Neutrophil (primary cell): Measurements from ENCODE around the gene AQR.
A peak's percentile ranks its signal among the peaks of the same experiment; 100 is the strongest.

ENCODE experiments used
- H3K27ac ChIP-seq: fragments of 200-600 bp; sonication (generic); 2 replicates; pipeline ENCODE4 v1.5.1; 2016; ENCODE audit warnings: mild to moderate bottlenecking, moderate library complexity
- H3K27me3 ChIP-seq: fragments of 200-600 bp; sonication (generic); 2 replicates; pipeline ENCODE4 v1.6.0; 2016; ENCODE audit warnings: mild to moderate bottlenecking
- H3K36me3 ChIP-seq: fragments of 200-600 bp; sonication (generic); 2 replicates; pipeline ENCODE4 v1.5.1; 2017
- H3K4me1 ChIP-seq, 2 experiments: fragments of 200-600 bp in 1 of 2; sonication (generic) in 1 of 2; 1 replicate in 1 of 2; 2 replicates in 1 of 2; pipeline versions ENCODE4 v1.5.1 to v1.6.1; 2013 to 2016; ENCODE audit warnings: low read depth in 1 of 2, low read length in 1 of 2, mild to moderate bottlenecking in 1 of 2, moderate library complexity in 1 of 2; ENCODE audit not compliant: control insufficient read depth in 1 of 2, insufficient read depth in 1 of 2
- H3K4me3 ChIP-seq, 2 experiments: fragments of 200-600 bp in 1 of 2; sonication (generic) in 1 of 2; 1 replicate in 1 of 2; 2 replicates in 1 of 2; pipeline ENCODE4 v1.5.1; 2013 to 2016; ENCODE audit warnings: low read depth in 1 of 2, low read length in 1 of 2, mild to moderate bottlenecking in 1 of 2, moderate library complexity in 1 of 2
- H3K9me3 ChIP-seq: fragments of 200-600 bp; sonication (generic); 2 replicates; pipeline ENCODE4 v1.5.1; 2016
- CTCF ChIP-seq: fragments of 200-600 bp; sonication (generic); IDR thresholded peaks from 2 replicates; pipeline ENCODE4 v1.5.1; 2016; ENCODE audit warnings: antibody characterized with exemption

Gene AQR

DNA sequence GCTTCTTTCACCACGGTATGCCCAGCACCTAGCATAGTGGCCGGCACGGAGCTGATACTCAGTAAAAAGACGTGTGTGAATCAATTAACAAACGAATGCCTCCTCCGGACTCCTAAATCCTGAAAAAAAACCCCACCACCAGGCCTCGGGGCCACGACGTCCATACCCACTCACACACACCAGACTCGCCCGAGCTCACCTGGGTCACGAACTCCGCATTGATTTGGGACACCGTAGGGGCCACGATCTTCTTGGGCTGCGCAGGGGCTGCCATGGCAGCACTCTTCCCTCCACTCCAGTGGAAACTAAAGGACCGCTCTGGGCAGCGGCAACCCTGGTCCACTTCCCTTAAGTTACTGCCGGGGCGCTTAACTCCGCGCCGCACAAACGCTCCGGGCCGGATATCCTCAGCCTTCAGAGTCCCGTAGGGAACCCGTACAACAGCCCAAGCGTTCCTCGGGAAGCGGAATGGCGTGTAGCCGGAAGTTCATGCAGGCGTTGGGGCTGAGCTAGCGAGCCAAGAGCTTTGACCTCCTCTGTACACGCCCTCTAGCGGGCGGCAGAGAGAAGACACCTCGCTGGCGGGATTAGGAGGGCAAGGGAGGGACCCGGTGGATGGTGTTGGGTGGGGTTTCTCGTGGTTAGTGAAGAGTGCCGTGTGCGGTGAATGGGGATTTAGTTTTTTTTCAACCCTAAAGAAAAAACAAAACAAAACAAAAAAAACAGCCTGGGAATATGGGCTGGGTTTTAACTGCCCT is at the start of gene AQR:
Gene AQR, minus strand, starts transcription at position 403 of the 758 bp plus-strand sequence. Its CDS starts 129 bp downstream, at position 274.
- Histone ChIP-seq H3K27ac (peak within 1 kb of the TSS; percentile 84), H3K4me3 (peak within 1 kb of the TSS; percentile 73 to 81), H3K36me3 (no peaks in the 10 kb centered on the region), H3K9me3 (no peaks in the 10 kb centered on the region), H3K27me3 (no peaks in the 10 kb centered on the region), H3K4me1 (peaks cover 27 to 29% of the 10 kb centered on the region in 2 experiments)
- peak; percentile 93 for TF ChIP-seq CTCF

DNA sequence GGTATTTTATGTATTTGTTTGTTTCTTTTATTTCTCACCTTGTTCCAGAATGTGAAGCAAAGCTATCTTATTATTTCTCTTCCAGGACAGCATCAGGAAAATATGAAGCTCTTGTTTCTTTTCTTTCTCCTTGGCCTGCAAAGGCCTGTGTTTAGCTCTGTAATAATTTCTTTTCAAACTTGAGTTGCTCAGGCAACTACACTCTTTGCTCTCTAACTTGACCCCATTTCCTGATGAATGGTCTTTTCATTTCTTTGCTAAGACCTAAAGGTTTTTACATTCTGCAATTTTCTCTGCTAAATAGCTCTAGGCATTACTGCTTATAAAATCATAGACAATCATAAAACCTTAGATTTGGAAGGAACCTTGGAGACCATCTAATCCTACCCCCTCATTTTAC is 44.7 kb upstream of the AQR start:
- TF ChIP-seq CTCF = no peak

DNA sequence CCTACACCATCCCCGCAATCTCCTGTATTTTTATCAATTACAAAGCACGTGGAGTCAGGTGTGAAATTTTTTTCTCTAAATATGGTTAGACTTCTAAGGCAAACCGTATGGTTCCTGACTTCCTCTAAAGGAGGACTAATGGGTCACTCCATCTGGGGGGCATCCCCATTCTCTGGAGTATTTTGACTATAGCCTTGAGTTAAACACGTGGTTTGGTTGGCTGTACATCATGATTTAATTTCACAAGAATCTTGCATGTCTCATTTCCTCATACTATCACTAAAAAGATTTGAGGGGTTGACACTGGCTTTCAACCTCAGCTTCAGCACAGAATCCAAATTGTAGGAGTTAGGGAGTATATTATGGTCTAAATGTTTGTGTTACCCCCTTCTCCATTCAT is 43.8 kb upstream of the AQR start:
- TF ChIP-seq CTCF = no peak
- no peaks in the 10 kb centered on the region for H3K9me3 ChIP-seq
- H3K27me3 ChIP-seq = no peaks in the 10 kb centered on the region
- H3K27ac ChIP-seq = no peak overlapping the region
- no peaks in the 10 kb centered on the region for H3K4me1 ChIP-seq
- no peak overlapping the region for H3K4me3 ChIP-seq
- no peaks in the 10 kb centered on the region for H3K36me3 ChIP-seq

More for the DNA sequence above, 44.7 kb upstream of the AQR start:
- Histone ChIP-seq H3K9me3 (no peaks in the 10 kb centered on the region), H3K4me1 (peaks cover 3 to 5% of the 10 kb centered on the region in 2 experiments), H3K27ac (no peak overlapping the region), H3K36me3 (no peaks in the 10 kb centered on the region), H3K4me3 (no peak overlapping the region), H3K27me3 (no peaks in the 10 kb centered on the region)

DNA sequence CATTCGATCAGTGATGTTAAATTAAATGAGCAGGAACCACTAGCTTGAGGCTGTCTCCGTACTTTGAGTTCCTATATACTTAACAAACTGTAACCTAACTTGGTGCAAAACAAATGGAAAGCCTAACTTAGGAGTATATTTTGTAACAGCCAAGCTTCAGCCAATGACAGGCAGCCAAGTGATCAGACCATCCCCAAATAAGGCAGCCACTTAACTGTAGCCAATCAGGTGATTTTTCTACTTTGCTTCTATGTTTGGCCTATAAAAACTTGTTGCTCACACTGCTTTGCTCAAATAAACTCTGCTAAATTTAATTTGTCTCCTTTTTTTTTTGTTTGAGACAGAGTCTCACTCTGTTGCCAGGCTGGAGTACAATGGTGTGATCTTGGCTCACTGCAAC is 37.9 kb upstream of the AQR start:
- TF ChIP-seq CTCF = no peak
- H3K27me3 ChIP-seq = no peaks in the 10 kb centered on the region
- no peaks in the 10 kb centered on the region for H3K9me3 ChIP-seq
- H3K4me3 ChIP-seq = no peak overlapping the region
- no peaks in the 10 kb centered on the region for H3K36me3 ChIP-seq
- no peaks in the 10 kb centered on the region for H3K4me1 ChIP-seq
- no peak overlapping the region for H3K27ac ChIP-seq

- no peaks in the 10 kb centered on the region for H3K36me3 ChIP-seq
- no peak overlapping the region for H3K27ac ChIP-seq
- H3K4me3 ChIP-seq = no peak overlapping the region
- peaks cover 12 to 14% of the 10 kb centered on the region in 2 experiments for H3K4me1 ChIP-seq
- no peak for TF ChIP-seq CTCF
- no peaks in the 10 kb centered on the region for H3K9me3 ChIP-seq
- no peaks in the 10 kb centered on the region for H3K27me3 ChIP-seq
Observed at GRCh38 chr15:35005933-35006332, 36.4 kb upstream of the AQR start.
